Left ventricle myocardium inferior (tissue), 1 donor: ENCODE data around the gene TBC1D3I. TPM values are rescaled to one million over a fixed set of nuclear protein-coding genes. Genes with fewer than 3 reads are reported as not detected.
"Not testable (repeated sequence)": the region's sequence is repeated elsewhere in the genome, so short reads cannot be mapped to it uniquely, and the experiment has no call there.

Experiments used
- DNase-seq: peaks from one replicate; pipeline ENCODE4 v3.0.0-alpha.2; 2020
- H3K27ac ChIP-seq: fragments of 200-600 bp; replicated peaks from 2 replicates; pipeline ENCODE4 v1.8.0; 2021
- H3K27me3 ChIP-seq: fragments of 200-600 bp; 2 replicates; pipeline ENCODE4 v1.8.0; 2021; ENCODE audit warnings: low read depth
- H3K36me3 ChIP-seq: fragments of 200-600 bp; 2 replicates; pipeline ENCODE4 v1.8.0; 2021
- H3K4me1 ChIP-seq: fragments of 200-600 bp; 2 replicates; pipeline ENCODE4 v1.8.0; 2021
- H3K4me3 ChIP-seq: fragments of 200-600 bp; 2 replicates; pipeline ENCODE4 v1.8.0; 2021; ENCODE audit warnings: mild to moderate bottlenecking, moderate library complexity
- H3K9me3 ChIP-seq: fragments of 200-600 bp; replicated peaks from 2 replicates; pipeline ENCODE4 v1.8.0; 2021
- CTCF ChIP-seq: fragments of 200-600 bp; IDR thresholded peaks from 2 replicates; pipeline ENCODE4 v1.8.0; 2021; ENCODE audit warnings: antibody characterized with exemption, mild to moderate bottlenecking, borderline replicate concordance
- intact Hi-C: fragments of 100-400 bp; cut with micrococcal nuclease; formaldehyde crosslinking; loops from one replicate; pipeline ENCODE4 v1.11.0; 2022
- total RNA-seq: library from RNA; stranded (reverse); fragmentation: NEBNext Ultra II Directional; extraction: Animal tissue kit (Norgen Biotek cat#: 25700); gene quantifications from one replicate; pipeline ENCODE4 v1.2.1, GENCODE V29; 2021
- donor health status: DM: no; HTN: yes; CAD: no; lungs with severe emphysema.

Gene TBC1D3I
- total RNA-seq, 1 donor from 2014 or later: not detected

DNA sequence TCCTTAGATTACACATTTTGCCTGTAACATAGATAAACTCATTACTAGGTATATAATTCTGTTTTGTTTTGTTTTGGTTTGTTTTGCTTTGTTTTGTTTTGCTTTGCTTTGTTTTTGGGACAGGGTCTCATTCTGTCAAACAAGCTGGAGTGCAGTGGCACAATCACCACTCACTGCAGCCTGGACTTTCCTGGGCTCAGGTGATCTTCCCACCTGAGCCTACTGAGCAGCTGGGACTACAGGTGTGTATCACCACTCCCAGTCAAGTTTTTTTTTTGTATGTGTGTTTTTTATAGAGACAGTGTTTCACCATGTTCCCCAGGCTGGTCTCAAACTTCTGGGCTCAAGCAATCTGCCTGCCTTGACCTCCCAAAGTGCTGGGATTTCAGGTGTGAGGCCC, 54.8 kb downstream of the TBC1D3I start:
- no peaks in the 10 kb centered on the region for H3K4me1 ChIP-seq
- H3K27me3 ChIP-seq: peaks cover 43% of the 10 kb centered on the region
- no peak for TF ChIP-seq CTCF
- no peak for DNase-seq
- H3K27ac ChIP-seq: no peak overlapping the region
- H3K4me3 ChIP-seq: no peak overlapping the region
- intact Hi-C loops: no loop called here
- no peaks in the 10 kb centered on the region for H3K9me3 ChIP-seq
- H3K36me3 ChIP-seq: no peaks in the 10 kb centered on the region

- H3K9me3 ChIP-seq, H3K4me1 ChIP-seq, H3K4me3 ChIP-seq, H3K36me3 ChIP-seq, H3K27ac ChIP-seq, DNase-seq, intact Hi-C loops: not testable (repeated sequence)
- H3K27me3 ChIP-seq: peaks cover 24% of the 10 kb centered on the region
Observed at GRCh38 chr17:36207383-36207782, 57.0 kb downstream of the TBC1D3I start.

DNA sequence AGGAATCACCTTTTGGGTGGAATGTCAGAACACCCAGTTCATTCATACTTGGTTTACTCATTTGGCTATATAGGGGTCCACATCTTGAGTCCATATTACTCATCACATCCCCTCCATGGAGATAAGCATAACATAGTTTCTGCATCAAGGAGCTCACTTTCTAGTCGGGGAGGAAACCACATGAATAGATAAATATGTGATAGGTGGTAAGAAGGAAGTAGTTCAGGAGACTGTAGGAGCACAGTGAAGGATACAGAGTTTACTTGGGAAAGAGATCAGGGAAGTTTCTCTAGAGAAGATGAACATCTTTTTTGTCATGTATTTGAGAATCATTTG, 57.9 kb downstream of the TBC1D3I start:
- H3K27ac ChIP-seq, H3K36me3 ChIP-seq, H3K9me3 ChIP-seq, H3K4me1 ChIP-seq, H3K4me3 ChIP-seq, DNase-seq, intact Hi-C loops: not testable (repeated sequence)
- H3K27me3 ChIP-seq: peaks cover 18% of the 10 kb centered on the region

GRCh38 chr17:36205637-36206485, 58.5 kb downstream of the TBC1D3I start:
- Histone ChIP-seq H3K9me3 (no peaks in the 10 kb centered on the region), H3K36me3 (no peaks in the 10 kb centered on the region), H3K4me1 (no peaks in the 10 kb centered on the region), H3K27me3 (peaks cover 14% of the 10 kb centered on the region), H3K4me3 (no peak overlapping the region), H3K27ac (no peak overlapping the region)
- intact Hi-C loops: no loop called here
- no peak for TF ChIP-seq CTCF
- no peak for DNase-seq

DNA sequence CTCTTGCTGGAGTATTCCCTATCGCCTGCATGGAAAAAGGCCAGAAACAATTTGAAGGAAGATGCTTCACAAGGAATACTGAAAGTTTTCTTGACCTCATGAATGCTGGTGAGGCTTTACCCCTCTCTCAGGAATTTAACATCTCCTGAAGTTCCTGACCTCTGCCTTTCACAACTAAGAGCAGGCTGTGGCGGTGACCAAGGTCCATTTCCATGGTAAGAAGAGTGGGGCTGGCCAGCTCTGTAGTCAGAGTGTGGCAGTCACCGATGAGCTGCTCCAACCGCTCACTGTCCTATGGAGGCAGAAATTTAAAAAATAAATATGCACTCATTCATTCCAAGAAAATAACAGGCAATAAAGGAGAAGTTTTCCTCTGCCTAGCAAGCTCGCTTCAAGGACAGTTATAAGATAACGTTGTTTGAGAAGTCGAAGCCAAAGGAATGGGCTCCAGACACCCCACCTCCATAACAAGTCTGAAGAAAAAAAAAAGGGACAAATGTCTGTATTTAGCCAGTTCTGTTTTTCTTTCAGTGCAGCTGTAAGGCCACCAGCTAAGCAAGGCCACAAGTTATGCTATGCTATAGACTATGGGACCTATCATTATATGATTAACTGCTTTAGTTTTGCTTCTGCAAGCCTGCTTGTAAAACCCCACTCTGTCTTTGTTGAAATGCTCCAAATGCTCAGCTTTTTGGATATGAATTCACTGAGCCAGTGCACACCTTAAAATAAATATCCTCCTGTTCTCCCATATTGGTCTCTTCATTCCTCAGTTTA, 59.5 kb downstream of the TBC1D3I start:
- H3K36me3 ChIP-seq: no peaks in the 10 kb centered on the region
- H3K27ac ChIP-seq: no peak overlapping the region
- no peak for TF ChIP-seq CTCF
- H3K27me3 ChIP-seq: peaks cover 5% of the 10 kb centered on the region
- no peak for DNase-seq
- intact Hi-C loops: no loop called here
- no peaks in the 10 kb centered on the region for H3K4me1 ChIP-seq
- H3K9me3 ChIP-seq: no peaks in the 10 kb centered on the region
- H3K4me3 ChIP-seq: no peak overlapping the region

Other genes starting within 250 kb of the TBC1D3I start
- not detected for gene CCL23, start 246.6 kb downstream of the TBC1D3I start, total RNA-seq
- 1.1 TPM for gene CCL18, start 200.3 kb downstream of the TBC1D3I start, total RNA-seq
- not detected for gene CCL3, start 174.4 kb downstream of the TBC1D3I start, total RNA-seq
- 0.91 TPM for gene CCL4, start 160.7 kb downstream of the TBC1D3I start, total RNA-seq
- 3.4 TPM for gene TBC1D3B, start 87.9 kb downstream of the TBC1D3I start, total RNA-seq
- not detected for gene CCL3L1, start 67.8 kb downstream of the TBC1D3I start, total RNA-seq
- not detected for gene CCL4L2, start 53.5 kb downstream of the TBC1D3I start, total RNA-seq
- not detected for gene TBC1D3G, start 59.3 kb upstream of the TBC1D3I start, total RNA-seq
- not detected for gene TBC1D3H, start 123.9 kb upstream of the TBC1D3I start, total RNA-seq
- 22.9 TPM for gene ZNHIT3, start 222.1 kb upstream of the TBC1D3I start, total RNA-seq